GM12878 (cell line): Measurements from ENCODE around the gene RPRD2. TPM values are rescaled to one million over a fixed set of nuclear protein-coding genes. Genes with fewer than 3 reads are reported as not detected.

Source experiments
- CHD2 ChIP-seq: IDR thresholded peaks from 2 replicates; pipeline ENCODE4 v1.6.1; 2011; ENCODE audit warnings: low read depth, low read length, improper control_type of control experiment, borderline replicate concordance
- KAT2A ChIP-seq: conservative IDR thresholded peaks from 2 replicates; pipeline ENCODE4 v1.6.1; 2011; ENCODE audit warnings: low read depth, low read length; ENCODE audit not compliant: control insufficient read depth
- MEF2B ChIP-seq: fragments of 450-650 bp; IDR thresholded peaks from 2 replicates; pipeline ENCODE4 v1.6.1; 2018; ENCODE audit warnings: mild to moderate bottlenecking, moderate library complexity; ENCODE audit not compliant: partially characterized antibody, poor library complexity, severe bottlenecking
- NFYB ChIP-seq: IDR thresholded peaks from 2 replicates; pipeline ENCODE4 v1.6.1; 2011; ENCODE audit warnings: low read depth, mild to moderate bottlenecking, low read length, improper control_type of control experiment, moderate library complexity; ENCODE audit not compliant: insufficient read depth
- NRF1 ChIP-seq: conservative IDR thresholded peaks from 2 replicates; pipeline ENCODE4 v1.6.1; 2011; ENCODE audit warnings: mild to moderate bottlenecking, low read depth, low read length, improper control_type of control experiment
- POLR2A ChIP-seq: IDR thresholded peaks from 2 replicates; pipeline ENCODE4 v1.6.1; 2011; ENCODE audit warnings: low read depth, mild to moderate bottlenecking, low read length
- POU2F2 ChIP-seq: IDR thresholded peaks from 3 replicates; pipeline ENCODE4 v1.6.1; 2011; ENCODE audit warnings: low read depth, mild to moderate bottlenecking, low read length, borderline replicate concordance
- RB1 ChIP-seq: fragments of 450-650 bp; formaldehyde crosslinking; IDR thresholded peaks from 2 replicates; pipeline ENCODE4 v1.6.1; 2017; ENCODE audit warnings: mild to moderate bottlenecking, borderline replicate concordance
- TARDBP ChIP-seq: IDR thresholded peaks from 2 replicates; pipeline ENCODE4 v1.6.1; 2016; ENCODE audit warnings: borderline replicate concordance
- ZBTB11 ChIP-seq: fragments of 450-650 bp; formaldehyde crosslinking; IDR thresholded peaks from 2 replicates; pipeline ENCODE4 v1.5.0; 2022; ENCODE audit warnings: mild to moderate bottlenecking, missing genetic modification characterization
- polyA plus RNA-seq, 11 experiments: library from polyadenylated mRNA; depleted of rRNA in 4 of 11; unstranded in 6 of 11; stranded (reverse) in 5 of 11; fragments of >200 nt; fragmentation: Nextera tagmentation in 4 of 11; fragmentation: Illumina TruSeq in 1 of 11; extraction: Ambion mirVana in 4 of 11; extraction: Trizol in 1 of 11; gene quantifications; 1 replicate in 1 of 11; 2 replicates in 10 of 11; pipeline versions ENCODE4 v1.2.1 to v1.2.3, GENCODE V29; 2011 to 2016; ENCODE audit warnings: inconsistent platforms in 2 of 11, missing spikeins in 2 of 11, low read depth in 1 of 11
- total RNA-seq, 4 experiments: library from RNA; depleted of rRNA in 3 of 4; stranded (reverse); fragments of >200 nt in 3 of 4; fragmentation: Illumina TruSeq in 1 of 4; extraction: Trizol in 1 of 4; gene quantifications; 2 replicates each; pipeline versions ENCODE4 v1.2.1 to v1.2.3, GENCODE V29; 2013 to 2021
- TF ChIP-seq, protein P1 (sequence below): fragments of 450-650 bp; IDR thresholded peaks from 2 replicates; pipeline ENCODE4 v1.6.1; 2017; ENCODE audit warnings: mild to moderate bottlenecking, moderate library complexity

RPRD2 gene
- total and polyA plus RNA-seq, 10 of the 15 experiments (the other 5 are each of a cell fraction or from before 2014, with no cell fraction given): 1.9 to 24.8 (median 13.3) TPM

- TF ChIP-seq, protein P1, sequence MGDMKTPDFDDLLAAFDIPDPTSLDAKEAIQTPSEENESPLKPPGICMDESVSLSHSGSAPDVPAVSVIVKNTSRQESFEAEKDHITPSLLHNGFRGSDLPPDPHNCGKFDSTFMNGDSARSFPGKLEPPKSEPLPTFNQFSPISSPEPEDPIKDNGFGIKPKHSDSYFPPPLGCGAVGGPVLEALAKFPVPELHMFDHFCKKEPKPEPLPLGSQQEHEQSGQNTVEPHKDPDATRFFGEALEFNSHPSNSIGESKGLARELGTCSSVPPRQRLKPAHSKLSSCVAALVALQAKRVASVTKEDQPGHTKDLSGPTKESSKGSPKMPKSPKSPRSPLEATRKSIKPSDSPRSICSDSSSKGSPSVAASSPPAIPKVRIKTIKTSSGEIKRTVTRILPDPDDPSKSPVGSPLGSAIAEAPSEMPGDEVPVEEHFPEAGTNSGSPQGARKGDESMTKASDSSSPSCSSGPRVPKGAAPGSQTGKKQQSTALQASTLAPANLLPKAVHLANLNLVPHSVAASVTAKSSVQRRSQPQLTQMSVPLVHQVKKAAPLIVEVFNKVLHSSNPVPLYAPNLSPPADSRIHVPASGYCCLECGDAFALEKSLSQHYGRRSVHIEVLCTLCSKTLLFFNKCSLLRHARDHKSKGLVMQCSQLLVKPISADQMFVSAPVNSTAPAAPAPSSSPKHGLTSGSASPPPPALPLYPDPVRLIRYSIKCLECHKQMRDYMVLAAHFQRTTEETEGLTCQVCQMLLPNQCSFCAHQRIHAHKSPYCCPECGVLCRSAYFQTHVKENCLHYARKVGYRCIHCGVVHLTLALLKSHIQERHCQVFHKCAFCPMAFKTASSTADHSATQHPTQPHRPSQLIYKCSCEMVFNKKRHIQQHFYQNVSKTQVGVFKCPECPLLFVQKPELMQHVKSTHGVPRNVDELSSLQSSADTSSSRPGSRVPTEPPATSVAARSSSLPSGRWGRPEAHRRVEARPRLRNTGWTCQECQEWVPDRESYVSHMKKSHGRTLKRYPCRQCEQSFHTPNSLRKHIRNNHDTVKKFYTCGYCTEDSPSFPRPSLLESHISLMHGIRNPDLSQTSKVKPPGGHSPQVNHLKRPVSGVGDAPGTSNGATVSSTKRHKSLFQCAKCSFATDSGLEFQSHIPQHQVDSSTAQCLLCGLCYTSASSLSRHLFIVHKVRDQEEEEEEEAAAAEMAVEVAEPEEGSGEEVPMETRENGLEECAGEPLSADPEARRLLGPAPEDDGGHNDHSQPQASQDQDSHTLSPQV: no peak
- TF ChIP-seq MEF2B: no peak
- TF ChIP-seq ZBTB11 (CRISPR knock-in tag): no peak
- no peak for TF ChIP-seq CHD2
- TF ChIP-seq POU2F2: no peak
- TF ChIP-seq NFYB: no peak
- TF ChIP-seq KAT2A: no peak
- TF ChIP-seq RB1: no peak
- no peak for TF ChIP-seq POLR2A
- TF ChIP-seq NRF1: no peak
- no peak for TF ChIP-seq TARDBP
Measured at GRCh38 chr1:150479370-150479769, 115.4 kb downstream of the RPRD2 start (continued).
